RWPE1 (cell line): ENCODE data around the gene FAM149A.

Experiments
- CTCF ChIA-PET: fragments of 350-600 bp; sonication (Branson Sonifier 250); formaldehyde crosslinking; extraction: SDS; loops from one replicate; lab custom pipeline; 2021; lab: Yijun Ruan, JAX
- POLR2A ChIA-PET: fragments of 400-600 bp; formaldehyde crosslinking; extraction: SDS; loops from one replicate; lab custom pipeline; 2020; ENCODE audit warnings: antibody characterized with exemption; ENCODE audit not compliant: low non-redundant PET; lab: Yijun Ruan, JAX
- DNase-seq: peaks from one replicate; pipeline ENCODE4 v3.0.0; 2012; ENCODE audit warnings: low spot score
- H3K27ac ChIP-seq: fragments of 450-650 bp; 2 replicates; pipeline ENCODE4 v1.5.1; 2017
- TF ChIP-seq, protein P1 (sequence below): fragments of 450-650 bp; conservative IDR thresholded peaks from 2 replicates; pipeline ENCODE4 v1.5.1; 2017; ENCODE audit warnings: low read depth, mild to moderate bottlenecking

FAM149A gene

GRCh38 chr4:186190581-186191199, 86.2 kb downstream of the FAM149A start:
- H3K27ac ChIP-seq = peak overlapping the region; percentile 93
- TF ChIP-seq, protein P1, sequence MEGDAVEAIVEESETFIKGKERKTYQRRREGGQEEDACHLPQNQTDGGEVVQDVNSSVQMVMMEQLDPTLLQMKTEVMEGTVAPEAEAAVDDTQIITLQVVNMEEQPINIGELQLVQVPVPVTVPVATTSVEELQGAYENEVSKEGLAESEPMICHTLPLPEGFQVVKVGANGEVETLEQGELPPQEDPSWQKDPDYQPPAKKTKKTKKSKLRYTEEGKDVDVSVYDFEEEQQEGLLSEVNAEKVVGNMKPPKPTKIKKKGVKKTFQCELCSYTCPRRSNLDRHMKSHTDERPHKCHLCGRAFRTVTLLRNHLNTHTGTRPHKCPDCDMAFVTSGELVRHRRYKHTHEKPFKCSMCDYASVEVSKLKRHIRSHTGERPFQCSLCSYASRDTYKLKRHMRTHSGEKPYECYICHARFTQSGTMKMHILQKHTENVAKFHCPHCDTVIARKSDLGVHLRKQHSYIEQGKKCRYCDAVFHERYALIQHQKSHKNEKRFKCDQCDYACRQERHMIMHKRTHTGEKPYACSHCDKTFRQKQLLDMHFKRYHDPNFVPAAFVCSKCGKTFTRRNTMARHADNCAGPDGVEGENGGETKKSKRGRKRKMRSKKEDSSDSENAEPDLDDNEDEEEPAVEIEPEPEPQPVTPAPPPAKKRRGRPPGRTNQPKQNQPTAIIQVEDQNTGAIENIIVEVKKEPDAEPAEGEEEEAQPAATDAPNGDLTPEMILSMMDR = no peak
- DNase-seq = peak; percentile 36
- POLR2A ChIA-PET = no interaction called here
- CTCF ChIA-PET = interaction anchor here (0.6 to 0.7 kb wide), 2 partner anchors 79 to 721 kb away, joined by 3 read pairs; no protein-coding TSS in a partner anchor

DNA sequence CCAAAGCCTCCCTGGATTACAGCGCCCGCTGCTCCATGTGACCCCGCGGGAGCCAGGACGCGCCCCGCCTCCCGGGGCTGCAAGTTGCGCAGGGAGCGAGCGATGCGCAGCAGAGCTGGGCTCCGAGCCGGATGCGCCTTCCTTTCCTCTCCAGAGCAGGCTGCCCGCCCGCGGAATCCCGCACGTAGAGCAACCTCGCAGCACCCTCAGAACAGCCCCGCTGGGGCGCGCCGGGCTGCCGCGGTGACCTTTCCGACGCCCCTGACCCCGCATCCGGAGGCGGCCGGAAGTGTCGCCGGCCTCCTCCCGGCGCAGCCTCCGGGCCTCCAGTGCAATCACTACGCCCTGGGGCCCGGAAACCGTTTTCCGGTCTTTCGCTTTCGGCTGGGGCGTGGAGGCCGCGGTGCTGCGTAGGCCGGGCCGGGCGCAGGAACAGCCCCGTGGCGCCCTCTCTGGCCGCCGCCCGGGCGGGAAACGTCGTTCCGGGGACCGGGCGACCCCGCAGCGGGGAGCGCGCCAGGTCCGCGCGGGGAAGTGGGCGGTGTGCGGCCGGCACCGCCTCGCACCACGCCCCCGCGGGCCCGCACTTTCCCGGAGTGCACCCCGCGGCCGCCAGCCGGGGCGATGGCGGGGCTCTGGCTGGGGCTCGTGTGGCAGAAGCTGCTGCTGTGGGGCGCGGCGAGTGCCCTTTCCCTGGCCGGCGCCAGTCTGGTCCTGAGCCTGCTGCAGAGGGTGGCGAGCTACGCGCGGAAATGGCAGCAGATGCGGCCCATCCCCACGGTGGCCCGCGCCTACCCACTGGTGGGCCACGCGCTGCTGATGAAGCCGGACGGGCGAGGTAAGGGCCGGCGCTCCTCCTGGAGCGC, 86.9 kb downstream of the FAM149A start, which contains the start of gene CYP4V2:
Gene CYP4V2 (plus strand): TSS at position 368 of the 866 bp plus-strand sequence. CDS start 257 bp downstream, at position 625.
- CTCF ChIA-PET = interaction anchor here (0.6 to 0.7 kb wide), 2 partner anchors 20 to 39 kb away, joined by 3 read pairs; no protein-coding TSS in a partner anchor
- peak within 1 kb of the TSS; percentile 93 for H3K27ac ChIP-seq
- TF ChIP-seq, protein P1 = peak; percentile 57
- POLR2A ChIA-PET = no interaction called here
- DNase-seq = peak; percentile 67

DNA sequence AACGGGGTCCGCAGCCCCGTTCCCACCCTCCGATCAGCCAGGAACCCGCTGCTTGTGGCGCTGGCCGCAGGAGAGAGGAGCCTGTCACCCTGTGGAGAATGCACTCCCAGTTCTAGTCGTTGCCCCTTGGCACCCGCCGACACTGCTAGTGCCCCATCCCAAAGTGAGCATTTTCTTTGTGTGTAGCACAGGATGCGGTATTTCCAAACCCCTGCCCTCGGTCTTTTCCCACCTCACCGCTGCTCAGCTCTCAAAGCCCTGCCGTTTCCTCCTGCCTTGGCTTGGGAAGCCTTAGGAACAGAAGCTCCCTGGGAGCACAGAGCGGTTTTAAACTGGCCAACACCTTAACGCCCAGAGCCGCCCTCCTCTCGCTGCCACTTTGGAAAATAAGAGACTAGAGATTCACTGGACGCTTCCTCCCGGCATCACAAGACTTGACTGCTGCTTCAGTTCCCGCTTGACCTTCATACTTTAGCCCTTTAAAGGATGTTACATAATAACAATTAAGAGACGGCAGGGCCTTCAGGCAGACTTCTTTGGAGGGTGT, 87.6 kb downstream of the FAM149A start:
- POLR2A ChIA-PET = no interaction called here
- CTCF ChIA-PET = interaction anchor here (0.6 to 0.7 kb wide), 3 partner anchors 19 to 38 kb away, joined by 3 read pairs; no protein-coding TSS in a partner anchor
- TF ChIP-seq, protein P1 = no peak
- peak overlapping the region; percentile 93 for H3K27ac ChIP-seq
- peak; percentile 46 for DNase-seq

DNA sequence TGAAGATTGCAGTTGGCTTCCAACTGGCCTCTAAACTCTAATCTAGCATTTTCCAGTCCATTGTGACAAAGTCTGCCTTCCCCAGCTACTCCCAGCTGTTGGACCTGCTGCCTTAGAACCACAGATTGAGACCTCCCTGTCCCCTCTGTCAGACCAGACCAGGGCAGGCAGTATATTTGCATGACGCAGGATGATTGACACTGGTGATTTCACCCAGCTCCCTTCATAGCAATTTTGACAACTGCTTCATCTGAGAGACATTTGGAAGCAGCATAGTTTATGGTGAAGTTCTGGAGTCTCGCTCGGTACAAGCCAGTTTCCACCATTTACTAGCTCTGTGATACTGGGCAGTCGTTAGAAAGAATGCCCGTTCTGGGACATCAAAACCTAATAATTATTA, 89.3 kb downstream of the FAM149A start:
- ChIA-PET CTCF (no interaction called here), POLR2A (no interaction called here)
- no peak for DNase-seq
- H3K27ac ChIP-seq = no peak overlapping the region
- TF ChIP-seq, protein P1 = no peak

GRCh38 chr4:186196063-186196462, 91.6 kb downstream of the FAM149A start:
- TF ChIP-seq, protein P1 = no peak
- H3K27ac ChIP-seq = no peak overlapping the region
- DNase-seq = no peak
- CTCF ChIA-PET = interaction anchor here (0.7 kb wide), 1 partner anchor 358 kb away, joined by 3 read pairs; no protein-coding TSS in a partner anchor
- POLR2A ChIA-PET = no interaction called here

DNA sequence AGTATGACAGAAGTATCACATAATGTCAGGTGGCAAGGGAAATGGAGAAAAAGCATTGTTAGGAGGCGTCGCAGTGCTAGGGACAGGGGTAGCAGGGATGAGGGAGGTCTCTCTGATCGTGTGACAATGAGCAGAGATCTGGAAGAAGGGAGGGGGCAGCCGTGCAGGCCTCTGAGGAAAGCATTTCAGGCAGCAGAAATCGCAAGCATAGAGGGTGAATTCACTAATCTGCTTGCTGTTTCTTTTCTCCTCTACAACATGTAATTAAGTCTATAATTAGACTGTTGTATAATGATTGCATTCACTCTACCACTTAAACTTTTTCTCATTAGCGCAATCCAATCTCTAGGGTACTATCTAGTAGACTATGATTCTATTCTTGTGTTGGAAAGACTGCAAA, 96.0 kb downstream of the FAM149A start:
- CTCF ChIA-PET = no interaction called here
- POLR2A ChIA-PET = no interaction called here
- H3K27ac ChIP-seq = no peak overlapping the region
- DNase-seq = no peak
- TF ChIP-seq, protein P1 = no peak
